Measurements from ENCODE around the gene NOTO.
A peak's percentile ranks its signal among the peaks of the same experiment; 100 is the strongest.
"Not testable (repeated sequence)": the region's sequence is repeated elsewhere in the genome, so short reads cannot be mapped to it uniquely, and the experiment has no call there.

The NOTO gene, protein sequence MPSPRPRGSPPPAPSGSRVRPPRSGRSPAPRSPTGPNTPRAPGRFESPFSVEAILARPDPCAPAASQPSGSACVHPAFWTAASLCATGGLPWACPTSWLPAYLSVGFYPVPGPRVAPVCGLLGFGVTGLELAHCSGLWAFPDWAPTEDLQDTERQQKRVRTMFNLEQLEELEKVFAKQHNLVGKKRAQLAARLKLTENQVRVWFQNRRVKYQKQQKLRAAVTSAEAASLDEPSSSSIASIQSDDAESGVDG

GRCh38 chr2:73202156-73203054 lies at the start of gene NOTO:
TSS of gene NOTO (plus strand) at chr2:73202574. CDS start at chr2:73202667, 93 bp downstream.
- peak in 2 of 3 donors; percentile 9 to 20 for DNase-seq

- peak; percentile 48 to 73 (median 57) for DNase-seq
These were observed 45.7 kb upstream of the NOTO start for GRCh38 chr2:73156539-73157124.

GRCh38 chr2:73162856-73163391 lies 39.5 kb upstream of the NOTO start:
- no peak for DNase-seq

- peak; percentile 67 to 76 (median 74) for DNase-seq
These were observed 38.6 kb upstream of the NOTO start for GRCh38 chr2:73163483-73164367.

DNA sequence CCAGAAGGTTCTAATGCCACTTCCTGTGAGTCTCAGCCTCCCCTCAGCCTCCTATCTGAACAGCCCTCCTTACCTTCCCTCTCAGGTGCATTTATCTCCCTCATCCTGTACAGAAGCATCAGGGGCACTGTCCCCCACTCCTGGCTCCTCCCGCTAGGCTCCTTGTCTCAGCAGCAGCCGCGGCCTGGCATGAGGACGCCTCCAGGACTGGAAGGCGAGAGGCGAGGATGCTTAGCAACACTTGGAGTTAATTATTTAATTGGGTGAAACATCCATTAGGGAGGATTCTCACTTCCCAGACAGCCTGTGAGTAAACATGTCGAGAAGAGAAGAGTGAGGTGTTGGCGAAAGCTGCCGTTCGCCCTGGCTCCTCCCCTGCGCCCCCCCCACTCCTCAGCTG lies 36.4 kb upstream of the NOTO start:
- DNase-seq, result not testable (repeated sequence)

- not testable (repeated sequence) for DNase-seq
These were observed 35.6 kb upstream of the NOTO start for GRCh38 chr2:73166813-73167212.

DNA sequence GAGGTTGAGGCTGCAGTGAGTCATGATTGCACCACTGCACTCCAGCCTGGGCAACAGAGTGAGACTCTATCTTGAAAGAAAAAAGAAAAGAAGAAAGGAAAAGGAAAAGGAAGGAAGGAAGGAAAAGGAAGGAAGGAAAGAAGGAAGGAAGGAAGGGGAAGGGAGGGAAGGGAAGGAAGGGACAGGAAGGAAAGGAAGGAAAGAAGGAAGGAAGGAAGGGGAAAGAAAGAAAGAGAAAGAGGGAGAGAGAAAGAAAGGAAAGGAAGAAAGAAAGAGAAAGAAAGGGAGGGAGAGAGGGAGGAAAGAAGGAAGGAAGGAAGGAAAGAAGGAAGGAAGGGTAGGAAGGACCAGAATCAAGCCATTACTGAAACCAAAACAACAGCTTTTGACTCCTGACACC lies 34.0 kb upstream of the NOTO start:
- not testable (repeated sequence) for DNase-seq

DNA sequence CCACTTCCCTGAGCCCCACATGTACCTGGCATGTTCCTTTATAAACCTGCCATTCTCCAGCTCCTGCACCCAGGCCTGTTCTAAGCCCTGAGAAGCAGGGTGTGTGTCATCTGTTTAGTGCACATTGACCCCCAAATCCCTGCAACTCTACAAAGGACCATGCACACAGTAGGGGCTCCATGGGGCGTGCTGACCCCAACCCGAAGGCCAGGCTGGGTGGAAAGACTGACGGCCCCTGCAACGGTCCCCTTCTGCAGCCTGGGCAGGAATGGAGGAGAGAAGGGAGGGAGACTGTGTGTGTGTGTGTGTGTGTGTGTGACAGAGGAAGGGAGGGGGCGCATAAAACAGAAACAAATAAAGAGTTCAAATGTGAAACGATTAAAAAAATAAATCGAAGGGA lies 32.0 kb upstream of the NOTO start:
- DNase-seq, result not testable (repeated sequence)

GRCh38 chr2:73172963-73173362 lies 29.4 kb upstream of the NOTO start:
- DNase-seq, result peak in 1 of 3 donors; percentile 26

DNA sequence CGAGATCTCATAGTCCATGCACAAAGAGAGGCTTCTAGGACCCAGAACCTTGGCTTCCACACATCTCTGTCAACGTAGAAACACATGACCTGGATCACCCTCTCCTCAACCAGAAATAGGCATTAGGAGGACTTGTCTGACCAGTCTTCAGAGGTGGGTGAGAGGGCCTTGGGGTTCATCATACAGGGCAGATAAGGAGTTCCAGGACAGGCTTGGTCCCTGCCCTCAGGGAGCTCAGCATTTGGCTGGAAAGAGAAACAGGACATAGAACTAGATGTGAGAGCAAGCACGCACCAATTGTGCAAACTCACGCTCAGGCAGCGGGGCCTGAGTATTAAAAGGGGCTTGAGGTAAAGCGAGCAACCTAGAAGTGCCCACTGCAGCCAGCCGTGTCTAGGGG lies 28.6 kb upstream of the NOTO start:
- no peak for DNase-seq

DNA sequence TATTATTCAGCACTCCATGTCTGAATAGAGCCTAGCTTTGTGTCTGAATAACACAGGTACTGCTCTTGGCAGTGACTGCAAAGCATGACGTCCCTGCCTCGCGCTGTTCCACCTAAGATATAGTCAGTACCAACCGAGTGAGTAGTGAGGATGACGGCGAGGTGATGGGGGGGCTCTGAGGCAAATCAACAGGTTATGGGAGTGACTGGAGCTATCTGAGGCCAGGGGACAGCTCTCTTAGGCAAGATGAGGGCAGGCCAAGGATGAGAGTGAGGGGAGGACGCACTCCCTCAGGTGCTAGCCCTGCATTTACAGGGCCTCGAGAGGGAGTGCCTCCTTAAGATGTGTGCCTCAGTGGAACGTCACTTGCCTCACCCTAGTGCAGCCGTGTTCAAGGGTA lies 28.1 kb upstream of the NOTO start:
- no peak for DNase-seq

GRCh38 chr2:73174941-73175662 lies 27.3 kb upstream of the NOTO start:
- no peak for DNase-seq

DNA sequence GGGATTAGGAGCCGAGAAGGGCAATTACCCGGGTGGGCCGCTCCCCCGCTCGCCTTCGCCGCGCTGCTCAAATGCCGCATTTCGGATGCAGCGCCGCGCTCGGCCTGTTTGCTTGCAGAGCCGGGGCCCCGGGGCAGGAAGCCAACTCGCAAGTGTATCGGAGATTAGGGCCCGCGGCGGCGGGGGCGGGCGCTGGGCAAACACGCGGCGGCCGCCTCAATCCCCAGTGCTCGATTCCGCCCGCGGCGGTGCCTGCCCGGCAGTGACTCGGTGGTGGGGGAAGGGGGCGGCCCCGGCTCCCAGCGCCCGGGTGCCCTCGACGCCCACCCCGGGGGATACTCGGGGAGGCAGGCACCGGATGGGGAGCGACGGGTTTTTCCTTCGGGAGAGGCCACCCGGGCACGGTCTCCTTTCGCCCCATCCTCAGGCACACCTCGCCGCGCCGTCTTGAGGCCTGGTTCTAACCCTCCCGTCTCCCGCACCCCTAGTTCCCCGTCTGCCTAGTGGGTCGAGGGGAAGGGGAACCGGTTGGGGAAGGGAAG lies 26.6 kb upstream of the NOTO start:
- peak; percentile 71 to 88 (median 71) for DNase-seq

DNA sequence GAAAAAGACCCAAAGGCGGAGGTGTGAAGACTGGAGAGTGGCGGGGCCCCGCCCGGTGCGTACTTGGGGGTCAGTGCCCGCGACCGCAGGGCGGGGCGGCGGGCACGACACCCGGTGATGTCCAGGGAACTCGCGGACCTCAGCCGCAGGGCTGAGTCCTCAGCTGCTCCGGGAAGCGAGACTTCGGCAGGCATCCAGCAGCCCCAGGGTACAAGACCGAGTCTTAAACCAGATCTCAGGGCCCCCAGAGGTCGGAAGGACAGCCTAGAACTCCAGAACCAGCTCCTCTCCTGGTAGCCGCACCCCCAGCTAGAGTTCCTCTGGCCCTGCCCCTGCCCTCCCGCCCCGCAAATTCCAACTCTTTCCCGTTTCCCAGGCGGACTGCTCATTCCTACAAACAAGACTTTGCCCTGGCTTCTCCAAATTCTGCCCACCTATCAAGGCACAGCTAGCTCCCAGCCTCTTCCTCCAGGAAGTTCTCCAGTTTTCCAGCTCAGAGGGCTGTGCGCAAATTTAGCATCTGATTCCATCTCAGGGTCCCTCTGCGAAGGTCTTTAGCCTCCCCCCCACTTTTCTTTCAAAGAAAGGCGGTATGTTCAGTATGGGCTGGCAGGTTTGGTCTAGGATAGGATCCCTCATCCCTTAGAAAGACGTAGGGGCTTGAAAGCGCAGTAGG lies 26.0 kb upstream of the NOTO start:
- DNase-seq, result no peak

DNA sequence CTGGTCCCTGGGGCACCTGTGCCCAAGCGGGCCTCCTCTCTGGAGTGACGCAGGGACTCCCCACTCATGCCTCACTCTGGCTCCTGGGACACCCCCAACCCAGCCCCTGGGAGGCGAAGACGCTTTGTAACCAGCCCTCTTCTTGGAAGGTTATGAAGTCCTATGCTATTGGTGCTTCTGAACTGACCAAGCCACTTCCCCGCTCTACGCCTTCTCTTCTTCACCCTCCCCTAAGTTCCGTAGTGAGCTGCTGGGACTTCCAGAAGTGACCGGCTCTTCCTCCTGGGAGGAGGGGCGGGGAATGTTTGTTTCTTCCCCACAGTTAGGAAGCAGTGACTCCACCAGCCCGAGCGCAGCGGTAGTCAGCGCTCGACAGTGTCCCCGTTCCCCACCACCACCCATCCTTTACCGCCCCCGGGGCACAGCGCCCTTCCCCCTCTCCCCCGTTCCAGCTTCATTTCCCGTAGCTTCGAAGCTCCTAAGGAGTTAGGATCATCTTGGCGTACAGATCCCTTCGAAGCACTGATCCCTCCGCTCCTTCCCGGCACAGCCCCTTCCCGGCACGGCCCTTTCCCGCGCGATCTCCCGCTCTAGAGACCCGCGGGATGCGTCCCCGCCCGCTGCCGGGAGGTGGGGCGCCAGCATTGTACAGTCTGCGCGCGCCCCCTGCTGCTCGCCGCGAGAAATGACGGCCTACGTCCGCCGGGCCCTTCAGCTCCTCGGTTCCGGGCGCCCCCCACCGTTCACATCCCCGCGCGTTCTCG lies 25.3 kb upstream of the NOTO start:
- peak; percentile 94 to 96 (median 96) for DNase-seq

DNA sequence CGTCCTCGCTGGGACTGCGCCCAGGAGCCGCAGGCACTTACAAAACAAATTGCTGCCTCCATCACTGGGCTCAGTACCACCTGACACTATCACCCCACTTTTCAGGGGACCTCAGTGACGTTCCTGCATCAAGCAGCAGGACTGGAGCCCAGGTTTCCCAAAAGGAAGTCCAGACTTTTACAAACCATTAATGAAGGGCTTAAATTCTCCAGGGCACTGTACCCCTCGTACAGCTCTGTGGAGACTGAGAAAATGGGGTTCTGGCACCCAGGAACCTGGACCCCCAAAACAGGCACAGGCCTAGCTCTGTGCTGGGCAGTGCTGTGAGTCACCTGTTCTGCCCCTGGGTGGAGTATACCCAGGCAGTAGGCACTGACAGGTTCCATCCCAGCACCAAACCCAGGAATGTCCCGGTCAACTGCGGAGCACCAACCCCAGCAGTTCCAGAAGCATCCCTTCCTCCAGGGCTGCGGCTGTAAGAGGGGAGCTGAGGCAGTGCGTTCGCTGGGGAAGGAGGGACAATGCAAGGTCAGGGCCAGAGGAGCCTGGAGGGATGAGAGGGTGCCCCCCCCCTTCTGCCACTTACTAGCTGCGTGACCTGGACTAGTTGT lies 24.6 kb upstream of the NOTO start:
- DNase-seq, result no peak

DNA sequence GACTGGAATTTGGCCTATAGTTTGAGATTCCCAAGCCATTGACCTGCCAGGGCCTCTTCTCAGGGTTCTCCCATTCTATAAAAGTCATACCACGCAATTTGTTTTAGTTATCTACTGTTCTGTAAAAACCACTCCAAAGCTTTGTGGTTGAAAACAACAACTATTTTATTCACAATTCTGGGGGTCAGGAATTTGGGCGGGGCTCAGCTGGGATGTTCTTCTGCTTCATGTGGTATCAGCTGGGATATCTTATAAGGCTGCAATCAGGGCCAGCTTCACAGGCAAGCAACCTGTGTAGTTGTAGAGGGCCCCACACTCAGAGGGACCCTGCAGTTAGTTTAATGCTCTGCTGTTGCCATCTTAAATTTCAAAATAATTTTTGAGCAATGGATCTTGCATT lies 16.4 kb upstream of the NOTO start:
- no peak for DNase-seq

DNA sequence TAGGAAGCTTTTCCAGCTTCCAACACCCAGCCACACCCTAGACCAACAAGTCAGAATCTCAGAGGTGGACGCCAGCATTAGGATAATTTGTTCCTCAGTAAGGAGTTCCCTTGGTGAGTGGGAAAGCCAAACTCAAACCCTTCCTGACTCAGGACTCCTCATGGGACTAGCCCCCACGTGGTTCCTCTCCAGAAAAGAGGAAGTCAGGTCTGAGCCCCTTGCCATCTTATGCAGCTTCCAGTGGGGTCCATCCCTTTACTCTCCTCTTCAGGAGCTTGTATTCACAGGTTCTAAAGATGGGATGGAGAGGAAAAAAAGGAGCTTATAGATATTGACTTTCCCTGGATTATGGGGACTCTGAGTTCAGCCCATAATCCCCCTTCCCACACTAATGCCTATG lies 14.8 kb upstream of the NOTO start:
- DNase-seq, result peak in 1 of 3 donors; percentile 15

GRCh38 chr2:73197579-73197978 lies 4.8 kb upstream of the NOTO start:
- no peak for DNase-seq

Measured in suppressor macrophage treated with lipopolysaccharide for 1 hour (primary cell).